H1 (cell line): ENCODE measurements around the gene PARG. TPM values are rescaled to one million over a fixed set of nuclear protein-coding genes. Genes with fewer than 3 reads are reported as not detected.
"Not testable (repeated sequence)": the region's sequence is repeated elsewhere in the genome, so short reads cannot be mapped to it uniquely, and the experiment has no call there.

Source experiments
- CTCF ChIA-PET: fragments of 300-600 bp; sonication (Branson Sonifier 250); formaldehyde crosslinking; loops from one replicate; lab custom pipeline; 2021; ENCODE audit not compliant: partially characterized antibody; lab: Charles Lee
- POLR2A ChIA-PET: fragments of 300-600 bp; sonication (Branson Sonifier 250); formaldehyde crosslinking; loops from one replicate; lab custom pipeline; 2021; ENCODE audit warnings: inconsistent platforms; ENCODE audit not compliant: partially characterized antibody; lab: Charles Lee
- DNase-seq, 2 experiments: peaks; one replicate each; pipeline versions ENCODE4 v3.0.0 to v3.0.0-alpha.2; 2010 to 2022; ENCODE audit warnings: low spot score in 2 of 2, low read depth in 1 of 2, mixed read lengths in 1 of 2
- FAIRE-seq: peaks from 2 replicates; lab custom pipeline; 2011; peaks lifted over from hg19 to GRCh38; lab: Jason Lieb, UNC
- H2AFZ ChIP-seq: 2 replicates; pipeline ENCODE4 v1.8.1; 2012; ENCODE audit warnings: low read length, inconsistent platforms
- H2AK5ac ChIP-seq: 2 replicates; pipeline ENCODE4 v1.6.1; 2013; ENCODE audit warnings: low read depth, low read length
- H2BK120ac ChIP-seq: replicated peaks from 2 replicates; pipeline ENCODE3; 2013; ENCODE audit warnings: low read depth, low read length, inconsistent platforms
- H2BK12ac ChIP-seq: 2 replicates; pipeline ENCODE4 v1.6.1; 2013; ENCODE audit warnings: low read depth, low read length
- H2BK15ac ChIP-seq: 2 replicates; pipeline ENCODE4 v1.6.1; 2013; ENCODE audit warnings: low read length
- H2BK20ac ChIP-seq: 2 replicates; pipeline ENCODE4 v1.6.1; 2013; ENCODE audit warnings: low read length
- H2BK5ac ChIP-seq: 2 replicates; pipeline ENCODE4 v1.6.1; 2013; ENCODE audit warnings: low read depth, low read length
- H3K14ac ChIP-seq: 2 replicates; pipeline ENCODE4 v1.6.1; 2013; ENCODE audit warnings: inconsistent platforms; ENCODE audit not compliant: insufficient read length
- H3K18ac ChIP-seq: 2 replicates; pipeline ENCODE4 v1.6.1; 2013; ENCODE audit warnings: low read length; ENCODE audit errors: extremely low read depth
- H3K23ac ChIP-seq: 2 replicates; pipeline ENCODE4 v1.6.1; 2013; ENCODE audit warnings: inconsistent platforms; ENCODE audit not compliant: insufficient read length
- H3K23me2 ChIP-seq: 2 replicates; pipeline ENCODE4 v1.6.1; 2013; ENCODE audit warnings: low read depth, low read length
- H3K27ac ChIP-seq: 2 replicates; pipeline ENCODE4 v1.6.1; 2011; ENCODE audit warnings: low read depth, low read length, inconsistent platforms
- H3K27me3 ChIP-seq, 4 experiments: replicated peaks in 1 of 4; 1 replicate in 1 of 4; 2 replicates in 3 of 4; pipeline versions ENCODE4 v1.6.1 to v1.8.1; 2011 to 2013; ENCODE audit warnings: low read length in 3 of 4, mild to moderate bottlenecking in 3 of 4, inconsistent platforms in 2 of 4, mixed read lengths in 2 of 4, moderate library complexity in 1 of 4; ENCODE audit not compliant: control insufficient read depth in 3 of 4, insufficient read depth in 3 of 4; ENCODE audit errors: extremely low read depth in 1 of 4
- H3K36me3 ChIP-seq, 4 experiments: 2 replicates each; pipeline versions ENCODE4 v1.6.1 to v1.8.1; 2011 to 2013; ENCODE audit warnings: mild to moderate bottlenecking in 4 of 4, low read length in 3 of 4, moderate library complexity in 2 of 4, control low read depth in 1 of 4, inconsistent platforms in 1 of 4; ENCODE audit not compliant: insufficient read depth in 4 of 4, control insufficient read depth in 2 of 4
- H3K4ac ChIP-seq: replicated peaks from 2 replicates; pipeline ENCODE3; 2013; ENCODE audit warnings: low read length, low read depth, mixed read lengths, inconsistent platforms; ENCODE audit not compliant: insufficient read length
- H3K4me1 ChIP-seq, 4 experiments: replicated peaks in 1 of 4; 1 replicate in 1 of 4; 2 replicates in 3 of 4; pipeline versions ENCODE4 v1.6.1 to v1.8.1; 2011 to 2013; ENCODE audit warnings: low read length in 3 of 4, inconsistent platforms in 2 of 4, mixed read lengths in 1 of 4; ENCODE audit not compliant: insufficient read depth in 4 of 4, control insufficient read depth in 3 of 4
- H3K4me2 ChIP-seq, 2 experiments: 2 replicates each; pipeline versions ENCODE4 v1.6.1 to v1.8.1; 2011 to 2013; ENCODE audit warnings: low read depth in 2 of 2, low read length in 2 of 2, control low read depth in 1 of 2, inconsistent platforms in 1 of 2, mild to moderate bottlenecking in 1 of 2; ENCODE audit not compliant: insufficient read depth in 1 of 2
- H3K4me3 ChIP-seq, 4 experiments: fragments of 200-600, 300-600 bp in 1 of 4; sonication (generic), shearing (Covaris generic), sonication (Bioruptor Twin) in 1 of 4; 2 replicates each; pipeline versions ENCODE4 v1.5.1 to v1.8.1; 2011 to 2016; ENCODE audit warnings: low read length in 4 of 4, low read depth in 3 of 4, control low read depth in 2 of 4, inconsistent platforms in 2 of 4, mild to moderate bottlenecking in 2 of 4, mixed read lengths in 1 of 4, moderate library complexity in 1 of 4; ENCODE audit not compliant: insufficient read depth in 2 of 4; ENCODE audit errors: extremely low read depth in 1 of 4
- H3K56ac ChIP-seq: replicated peaks from 2 replicates; pipeline ENCODE3; 2013; ENCODE audit warnings: low read depth, mild to moderate bottlenecking, mixed read lengths, low read length, inconsistent platforms; ENCODE audit not compliant: insufficient read length
- H3K79me1 ChIP-seq: 2 replicates; pipeline ENCODE4 v1.6.1; 2013; ENCODE audit warnings: low read depth, low read length, control low read depth
- H3K79me2 ChIP-seq, 2 experiments: 2 replicates each; pipeline versions ENCODE4 v1.6.1 to v1.8.1; 2012 to 2013; ENCODE audit warnings: low read length in 2 of 2, mild to moderate bottlenecking in 2 of 2, inconsistent platforms in 1 of 2; ENCODE audit not compliant: insufficient read depth in 2 of 2, control insufficient read depth in 1 of 2
- H3K9ac ChIP-seq, 4 experiments: replicated peaks in 1 of 4; 1 replicate in 1 of 4; 2 replicates in 3 of 4; pipeline versions ENCODE4 v1.6.1 to v1.8.1; 2011 to 2013; ENCODE audit warnings: low read depth in 3 of 4, low read length in 3 of 4, control low read depth in 2 of 4, mild to moderate bottlenecking in 2 of 4, moderate library complexity in 2 of 4, inconsistent platforms in 1 of 4; ENCODE audit errors: extremely low read depth in 1 of 4
- H3K9me3 ChIP-seq, 2 experiments: 2 replicates each; pipeline versions ENCODE4 v1.6.1 to v1.8.1; 2012 to 2013; ENCODE audit warnings: mild to moderate bottlenecking in 2 of 2, moderate library complexity in 2 of 2, control low read depth in 1 of 2, inconsistent platforms in 1 of 2, low read depth in 1 of 2, low read length in 1 of 2, mixed read lengths in 1 of 2; ENCODE audit not compliant: insufficient read depth in 2 of 2
- H4K20me1 ChIP-seq, 2 experiments: replicated peaks in 1 of 2; 2 replicates each; pipeline versions ENCODE3 to v1.8.1; 2011 to 2013; ENCODE audit warnings: inconsistent platforms in 2 of 2, low read length in 2 of 2, mild to moderate bottlenecking in 1 of 2; ENCODE audit not compliant: insufficient read depth in 2 of 2, control insufficient read depth in 1 of 2
- H4K5ac ChIP-seq: 2 replicates; pipeline ENCODE4 v1.6.1; 2013; ENCODE audit warnings: low read length, low read depth, mixed read lengths, inconsistent platforms; ENCODE audit not compliant: insufficient read length
- H4K8ac ChIP-seq: 2 replicates; pipeline ENCODE4 v1.8.0; 2013; ENCODE audit warnings: mild to moderate bottlenecking, moderate library complexity, low read length, inconsistent platforms; ENCODE audit not compliant: insufficient read depth; ENCODE audit errors: extremely low read depth
- H4K91ac ChIP-seq: replicated peaks from 2 replicates; pipeline ENCODE3; 2013; ENCODE audit warnings: low read length, mixed read lengths, inconsistent platforms; ENCODE audit not compliant: insufficient read length
- WGBS, 2 experiments: shearing (Covaris generic) in 1 of 2; methylation state at CpG; one replicate each; pipeline versions ENCODE4 v1.1.6 to v1.1.7; 2013 to 2015; ENCODE audit warnings: low lambda C conversion rate in 2 of 2, mixed read lengths in 2 of 2, inconsistent platforms in 1 of 2, low coverage in 1 of 2, missing lambda C conversion rate in 1 of 2; ENCODE audit not compliant: insufficient replicate concordance in 2 of 2, insufficient coverage in 1 of 2, insufficient read length in 1 of 2; ENCODE audit errors: extremely low coverage in 1 of 2, missing lambda C conversion rate in 1 of 2; 5-methylcytosine and 5-hydroxymethylcytosine counted together
- polyA plus RNA-seq, 7 experiments: library from polyadenylated mRNA; depleted of rRNA in 3 of 7; stranded (reverse) in 5 of 7; unstranded in 2 of 7; fragments of >200 nt in 5 of 7; fragments of 200-250 nt in 2 of 7; gene quantifications; 1 replicate in 5 of 7; 2 replicates in 1 of 7; 4 replicates in 1 of 7; pipeline versions ENCODE4 v1.2.1 to v1.2.3, GENCODE V29; 2011 to 2013; ENCODE audit warnings: missing spikeins in 2 of 7, mixed read lengths in 2 of 7
- total RNA-seq: library from RNA; stranded (reverse); fragmentation: NEBNext Ultra II Directional; extraction: Animal tissue kit (Norgen Biotek cat#: 25700); gene quantifications from 2 replicates; pipeline ENCODE4 v1.2.1, GENCODE V29; 2021

Gene PARG
- total and polyA plus RNA-seq, 2 of the 8 experiments (the other 6 are each of a cell fraction or from before 2014, with no cell fraction given): 13.3 to 56.2 TPM

GRCh38 chr10:49772944-49773343 is 168.9 kb downstream of the PARG start:
- H3K79me1 ChIP-seq, H3K23ac ChIP-seq, H3K4me3 ChIP-seq, H3K18ac ChIP-seq, H3K4me1 ChIP-seq, DNase-seq, H2BK120ac ChIP-seq, H3K4me2 ChIP-seq, H3K56ac ChIP-seq, H2BK15ac ChIP-seq, H2AK5ac ChIP-seq, H2BK20ac ChIP-seq, H2BK5ac ChIP-seq, H4K91ac ChIP-seq, H3K4ac ChIP-seq, H3K27ac ChIP-seq, H4K8ac ChIP-seq, H4K5ac ChIP-seq, POLR2A ChIA-PET, H4K20me1 ChIP-seq, H3K23me2 ChIP-seq, H3K14ac ChIP-seq, H3K79me2 ChIP-seq, H3K36me3 ChIP-seq, H3K9ac ChIP-seq, H3K9me3 ChIP-seq, FAIRE-seq, H2BK12ac ChIP-seq, H2AFZ ChIP-seq: not testable (repeated sequence)
- CTCF ChIA-PET: interaction anchor here (1.1 to 1.7 kb wide), 2 partner anchors 16 to 179 kb away, joined by 4 read pairs; no protein-coding TSS in a partner anchor
- 92% methylated on average over 4 of the region's 5 CpGs; no CpG with 5 or more reads in 1 of the 2 experiments for WGBS, 2 experiments
- peaks cover 10 to 19% (median 18%) of the 10 kb centered on the region in 4 experiments; a peak in 6 of 7 replicates for H3K27me3 ChIP-seq

GRCh38 chr10:49771046-49771445 is 170.8 kb downstream of the PARG start:
- H3K79me1 ChIP-seq, H3K23me2 ChIP-seq, H4K5ac ChIP-seq, H3K23ac ChIP-seq, POLR2A ChIA-PET, H3K56ac ChIP-seq, H3K36me3 ChIP-seq, H3K9me3 ChIP-seq, H3K27ac ChIP-seq, H4K20me1 ChIP-seq, H2BK5ac ChIP-seq, H2BK12ac ChIP-seq, H3K4me1 ChIP-seq, H4K91ac ChIP-seq, H3K9ac ChIP-seq, H4K8ac ChIP-seq, H3K14ac ChIP-seq, H3K18ac ChIP-seq, H2BK15ac ChIP-seq, H3K79me2 ChIP-seq, FAIRE-seq, H3K4ac ChIP-seq, H2BK20ac ChIP-seq, H3K4me2 ChIP-seq, DNase-seq, H2AFZ ChIP-seq, H2BK120ac ChIP-seq, H3K4me3 ChIP-seq, H2AK5ac ChIP-seq: not testable (repeated sequence)
- 82% methylated on average over 11 of the region's 11 CpGs; no CpG with 5 or more reads in 1 of the 2 experiments for WGBS, 2 experiments
- H3K27me3 ChIP-seq: peaks cover 10 to 22% (median 19%) of the 10 kb centered on the region in 4 experiments; a peak in 6 of 7 replicates
- CTCF ChIA-PET: interaction anchor here (0.7 to 2.4 kb wide), 8 partner anchors 9 to 178 kb away, joined by 3 to 12 read pairs (median 4); partner anchors contain the start of gene C10orf53
